ENCODE results near the gene KIF12.
A peak's percentile ranks its signal among the peaks of the same experiment; 100 is the strongest.

KIF12 gene

DNA sequence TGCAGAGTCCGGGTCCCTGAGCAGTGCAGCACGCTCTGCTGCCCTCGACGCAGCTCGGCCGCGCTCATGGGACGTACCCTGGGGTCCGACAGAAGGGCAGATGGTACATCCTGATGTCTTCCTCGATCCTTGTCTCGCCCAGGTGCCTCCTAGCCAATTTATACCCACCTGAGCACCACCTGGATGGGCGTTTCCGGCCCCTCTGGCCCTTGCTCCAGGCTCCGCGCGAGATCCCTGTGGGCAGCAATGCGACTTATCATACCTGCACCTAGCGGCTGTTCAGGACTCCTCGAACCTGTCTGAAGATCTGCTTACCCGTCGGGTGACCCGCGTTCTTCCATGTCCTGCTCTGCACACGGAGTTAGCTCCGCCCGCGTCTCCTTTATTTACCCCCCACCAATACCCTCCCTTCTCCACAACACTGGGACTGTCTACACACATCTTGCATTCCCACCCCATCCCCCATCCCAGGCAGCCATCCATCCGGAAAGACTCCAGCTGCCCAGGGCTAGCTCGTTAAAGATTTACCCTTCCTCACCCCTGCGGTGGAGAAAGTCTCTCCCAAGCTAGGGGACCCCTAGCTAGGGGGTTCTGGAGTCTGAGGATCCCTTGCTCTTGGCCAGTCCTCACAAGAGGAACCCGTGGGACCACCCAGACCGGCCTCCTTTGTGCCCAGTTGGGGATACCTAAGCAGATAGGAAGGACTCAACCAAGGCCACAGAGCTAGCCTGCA lies at the start of gene KIF12:
TSS of gene KIF12 (minus strand) at position 357 of the 733 bp plus-strand sequence. CDS start at position 341, 16 bp downstream.
- TF ChIP-seq, protein P1, sequence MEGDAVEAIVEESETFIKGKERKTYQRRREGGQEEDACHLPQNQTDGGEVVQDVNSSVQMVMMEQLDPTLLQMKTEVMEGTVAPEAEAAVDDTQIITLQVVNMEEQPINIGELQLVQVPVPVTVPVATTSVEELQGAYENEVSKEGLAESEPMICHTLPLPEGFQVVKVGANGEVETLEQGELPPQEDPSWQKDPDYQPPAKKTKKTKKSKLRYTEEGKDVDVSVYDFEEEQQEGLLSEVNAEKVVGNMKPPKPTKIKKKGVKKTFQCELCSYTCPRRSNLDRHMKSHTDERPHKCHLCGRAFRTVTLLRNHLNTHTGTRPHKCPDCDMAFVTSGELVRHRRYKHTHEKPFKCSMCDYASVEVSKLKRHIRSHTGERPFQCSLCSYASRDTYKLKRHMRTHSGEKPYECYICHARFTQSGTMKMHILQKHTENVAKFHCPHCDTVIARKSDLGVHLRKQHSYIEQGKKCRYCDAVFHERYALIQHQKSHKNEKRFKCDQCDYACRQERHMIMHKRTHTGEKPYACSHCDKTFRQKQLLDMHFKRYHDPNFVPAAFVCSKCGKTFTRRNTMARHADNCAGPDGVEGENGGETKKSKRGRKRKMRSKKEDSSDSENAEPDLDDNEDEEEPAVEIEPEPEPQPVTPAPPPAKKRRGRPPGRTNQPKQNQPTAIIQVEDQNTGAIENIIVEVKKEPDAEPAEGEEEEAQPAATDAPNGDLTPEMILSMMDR (IDR thresholded peaks at IDR 0.05; ENCODE audit: low read depth, low read length, missing control alignments): no peak
- no peaks in the 10 kb centered on the region for H3K36me3 ChIP-seq (replicated peaks)
- DNase-seq: no peak
- peaks cover 12% of the 10 kb centered on the region for H3K27me3 ChIP-seq (replicated peaks)
- no peak within 1 kb of the TSS for H3K27ac ChIP-seq
- in situ Hi-C loops (cut with HindIII; ENCODE audit: low pct_ligation_motif_present, low sequenced_read_pairs): no loop called here
- H3K4me3 ChIP-seq (ENCODE audit: low read depth, low read length): peak within 1 kb of the TSS; percentile 31

DNA sequence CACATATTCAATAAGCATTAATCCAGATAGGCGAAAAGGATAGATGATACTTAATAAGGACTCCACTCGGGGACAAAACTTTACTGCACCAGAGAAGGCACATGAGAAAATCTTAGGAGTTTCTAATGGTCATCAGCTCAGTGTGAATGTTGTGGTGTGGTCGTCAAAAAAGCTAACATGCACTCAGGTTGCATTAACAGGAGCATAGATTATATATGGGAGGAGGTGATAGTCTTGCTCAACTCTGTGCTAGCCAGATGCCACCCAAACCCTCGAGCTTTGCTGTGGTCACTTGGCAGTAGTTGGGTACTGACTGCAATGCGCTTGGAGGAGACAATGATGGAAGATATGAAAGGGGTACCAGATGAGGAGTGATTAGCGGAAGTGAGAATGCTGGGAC lies 47.6 kb upstream of the KIF12 start:
- in situ Hi-C loops (cut with HindIII; ENCODE audit: low pct_ligation_motif_present, low sequenced_read_pairs): no loop called here

DNA sequence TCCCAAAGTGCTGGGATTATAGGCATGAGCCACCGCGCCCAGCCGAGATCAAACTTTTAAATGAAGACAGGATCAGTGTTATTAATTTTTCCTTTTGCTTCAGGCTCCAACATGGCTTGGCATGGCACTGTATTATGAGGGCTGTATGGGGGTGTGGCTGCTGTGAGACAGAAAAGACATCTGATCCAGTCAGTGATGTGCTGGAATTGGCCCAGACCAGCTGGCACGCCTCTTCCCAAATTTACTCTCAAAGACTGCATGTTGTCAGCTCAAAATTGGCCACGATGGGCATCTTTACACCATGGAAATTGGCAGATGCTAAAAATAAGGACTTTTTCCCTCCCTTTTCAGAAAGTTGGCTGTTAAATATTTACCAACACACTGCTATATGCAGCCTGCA lies 44.1 kb upstream of the KIF12 start:
- peaks cover 26% of the 10 kb centered on the region for H3K27me3 ChIP-seq (replicated peaks)
- H3K27ac ChIP-seq: no peak overlapping the region
- H3K36me3 ChIP-seq (replicated peaks): no peaks in the 10 kb centered on the region
- H3K4me3 ChIP-seq (ENCODE audit: low read depth, low read length): no peak overlapping the region
- no peak for DNase-seq
- TF ChIP-seq, protein P1 (IDR thresholded peaks at IDR 0.05; ENCODE audit: low read depth, low read length, missing control alignments): no peak
- in situ Hi-C loops (cut with HindIII; ENCODE audit: low pct_ligation_motif_present, low sequenced_read_pairs): no loop called here

More for the DNA sequence above, 47.6 kb upstream of the KIF12 start:
- no peak for DNase-seq
- Histone ChIP-seq H3K36me3 (replicated peaks) (no peaks in the 10 kb centered on the region), H3K27ac (no peak overlapping the region), H3K4me3 (ENCODE audit: low read depth, low read length) (no peak overlapping the region), H3K27me3 (replicated peaks) (peaks cover 13% of the 10 kb centered on the region)
- TF ChIP-seq, protein P1 (IDR thresholded peaks at IDR 0.05; ENCODE audit: low read depth, low read length, missing control alignments): no peak

DNA sequence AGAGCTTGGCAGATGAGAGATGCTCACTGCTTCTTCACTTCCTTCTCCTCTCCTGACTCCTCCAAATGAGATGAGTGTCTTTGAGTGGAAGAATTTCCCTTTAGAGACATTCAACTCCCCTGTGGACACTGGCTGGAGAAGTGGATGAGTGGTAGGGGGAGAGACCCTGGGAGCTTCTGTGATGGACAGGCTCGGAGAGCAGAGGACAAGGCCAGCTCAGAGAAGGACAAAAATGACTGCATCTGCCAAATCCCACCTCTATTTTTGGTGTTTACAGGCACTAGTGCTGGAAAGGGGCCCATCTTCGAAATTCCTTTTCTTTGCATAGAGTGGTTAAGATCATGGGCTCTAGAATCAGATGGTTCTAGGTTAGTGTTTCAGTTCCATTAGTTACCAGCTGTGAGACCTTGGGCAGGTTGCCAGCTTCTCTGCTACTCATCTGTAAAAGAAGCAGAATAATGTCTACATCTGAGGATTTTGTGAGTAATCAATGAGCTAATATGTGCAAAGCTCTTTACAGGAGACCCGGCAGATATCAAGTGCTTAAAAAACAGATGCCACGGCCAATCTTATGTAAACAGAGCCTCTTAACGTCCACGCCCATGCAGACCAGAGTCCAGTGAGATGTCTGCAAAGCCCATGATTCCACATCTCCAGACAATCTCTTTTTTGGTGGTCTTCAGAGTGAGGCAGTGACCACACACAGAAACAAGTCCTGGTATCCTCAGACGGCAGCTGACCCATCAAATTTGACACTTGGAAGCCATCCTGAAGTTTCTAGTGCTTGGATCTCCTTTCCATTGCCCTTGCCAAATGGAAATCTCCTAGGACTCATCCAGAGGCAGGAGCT lies 42.7 kb upstream of the KIF12 start:
- in situ Hi-C loops (cut with HindIII; ENCODE audit: low pct_ligation_motif_present, low sequenced_read_pairs): no loop called here
- DNase-seq: no peak
- TF ChIP-seq, protein P1 (IDR thresholded peaks at IDR 0.05; ENCODE audit: low read depth, low read length, missing control alignments): no peak
- no peak overlapping the region for H3K4me3 ChIP-seq (ENCODE audit: low read depth, low read length)
- H3K27me3 ChIP-seq (replicated peaks): peaks cover 26% of the 10 kb centered on the region
- H3K36me3 ChIP-seq (replicated peaks): no peaks in the 10 kb centered on the region
- H3K27ac ChIP-seq: no peak overlapping the region

DNA sequence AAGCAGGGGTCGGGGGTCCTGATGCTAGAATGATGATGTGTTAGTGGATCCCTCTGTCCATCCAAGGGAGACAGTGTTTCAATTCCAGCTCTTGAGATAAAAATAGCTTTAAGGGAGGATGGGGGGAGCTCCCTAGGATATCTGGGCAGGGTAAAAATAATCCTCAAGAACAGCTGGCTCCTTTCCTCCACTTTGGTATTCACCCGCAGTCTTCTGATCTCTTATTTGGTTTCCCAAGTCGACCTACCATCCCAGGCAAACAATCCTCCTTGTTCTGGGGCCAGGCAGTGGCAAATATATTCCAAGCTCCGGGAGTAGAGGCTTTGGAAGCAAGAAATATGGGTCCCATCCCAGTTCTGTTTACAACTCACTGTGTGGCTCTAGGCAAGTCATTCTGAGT lies 41.8 kb upstream of the KIF12 start:
- in situ Hi-C loops (cut with HindIII; ENCODE audit: low pct_ligation_motif_present, low sequenced_read_pairs): no loop called here
- H3K27ac ChIP-seq: no peak overlapping the region
- DNase-seq: no peak
- TF ChIP-seq, protein P1 (IDR thresholded peaks at IDR 0.05; ENCODE audit: low read depth, low read length, missing control alignments): no peak
- H3K4me3 ChIP-seq (ENCODE audit: low read depth, low read length): no peak overlapping the region
- no peaks in the 10 kb centered on the region for H3K36me3 ChIP-seq (replicated peaks)
- peaks cover 29% of the 10 kb centered on the region for H3K27me3 ChIP-seq (replicated peaks)

Data from brain microvascular endothelial cell (primary cell).